ENCODE measurements around the gene LYPD8.

Gene LYPD8

DNA sequence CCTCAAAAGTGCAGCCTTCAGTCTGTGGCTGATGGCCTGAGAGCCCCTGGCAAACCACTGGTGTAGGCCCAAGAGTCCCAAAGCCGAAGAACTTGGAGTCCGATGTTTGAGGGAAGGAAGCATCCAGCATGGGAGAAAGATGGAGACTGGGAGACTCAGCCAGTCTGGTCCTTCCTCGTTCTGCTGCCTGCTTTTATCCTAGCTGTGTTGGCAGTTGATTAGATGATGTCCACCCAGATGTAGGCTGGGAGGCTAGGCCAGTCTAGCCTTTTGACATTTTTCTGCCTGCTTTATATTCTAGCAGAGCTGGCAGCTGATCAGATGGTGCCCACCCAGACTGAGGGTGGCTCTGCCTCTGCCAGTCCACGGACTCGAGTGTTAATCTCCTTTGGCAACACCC, 1.1 kb upstream of the LYPD8 start:
- no peak for DNase-seq

DNA sequence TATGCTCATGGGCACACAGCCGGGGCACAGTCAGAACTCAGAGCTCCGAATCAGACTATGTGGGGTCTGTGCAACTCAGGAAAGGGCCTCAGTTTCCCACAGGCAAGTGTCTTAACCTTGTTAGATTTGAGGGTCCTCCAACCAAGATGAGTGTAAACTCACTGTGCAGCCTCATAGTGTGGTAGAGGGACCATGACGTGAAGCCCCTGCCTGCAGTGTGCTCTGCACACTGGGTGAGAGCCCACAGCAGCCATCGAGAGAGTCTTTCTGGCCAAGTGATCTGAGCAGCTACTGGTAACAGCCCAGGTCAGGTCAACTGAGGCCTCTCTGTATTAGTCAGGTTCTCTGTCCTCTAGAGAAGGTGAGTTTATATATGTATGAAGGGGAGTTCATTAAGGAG, 592 bp upstream of the LYPD8 start:
- DNase-seq: no peak

DNA sequence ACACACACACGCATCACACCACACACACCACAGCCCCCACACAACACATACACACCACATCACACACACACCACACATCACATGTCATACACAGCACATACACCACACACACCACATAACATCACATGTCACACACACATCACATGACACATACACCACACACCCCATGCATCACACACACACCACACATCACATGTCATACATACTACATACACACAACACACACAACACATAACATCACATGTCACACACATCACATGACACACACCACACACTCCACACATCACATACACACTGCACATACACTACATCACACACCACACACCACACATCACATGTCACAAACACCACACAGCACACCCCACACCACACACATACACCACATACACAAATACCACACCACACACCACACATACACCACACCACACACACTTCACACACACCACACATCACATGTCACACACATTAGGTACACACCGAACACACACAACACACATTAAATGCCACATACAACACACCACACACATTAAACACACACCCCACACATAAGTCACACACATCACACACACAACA, 1.8 kb downstream of the LYPD8 start:
- DNase-seq: no peak

DNA sequence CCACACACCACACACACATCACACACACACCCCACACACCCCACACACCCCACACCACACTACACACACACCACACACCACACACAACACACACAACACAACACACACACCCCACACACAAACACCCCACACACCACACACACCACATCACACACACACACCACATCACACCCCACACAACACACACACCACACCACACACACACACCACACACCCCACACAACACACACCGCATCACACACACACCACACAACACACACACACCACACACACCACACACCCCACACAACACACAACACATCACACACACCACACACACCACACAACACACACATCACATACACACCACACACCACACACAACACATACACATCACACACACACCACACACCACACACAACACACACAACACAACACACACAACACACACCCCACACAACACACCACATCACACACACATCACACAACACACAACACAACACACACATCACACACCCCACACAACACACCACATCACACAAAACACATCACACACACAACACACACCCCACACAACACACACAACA, 2.4 kb downstream of the LYPD8 start:
- DNase-seq: no peak

DNA sequence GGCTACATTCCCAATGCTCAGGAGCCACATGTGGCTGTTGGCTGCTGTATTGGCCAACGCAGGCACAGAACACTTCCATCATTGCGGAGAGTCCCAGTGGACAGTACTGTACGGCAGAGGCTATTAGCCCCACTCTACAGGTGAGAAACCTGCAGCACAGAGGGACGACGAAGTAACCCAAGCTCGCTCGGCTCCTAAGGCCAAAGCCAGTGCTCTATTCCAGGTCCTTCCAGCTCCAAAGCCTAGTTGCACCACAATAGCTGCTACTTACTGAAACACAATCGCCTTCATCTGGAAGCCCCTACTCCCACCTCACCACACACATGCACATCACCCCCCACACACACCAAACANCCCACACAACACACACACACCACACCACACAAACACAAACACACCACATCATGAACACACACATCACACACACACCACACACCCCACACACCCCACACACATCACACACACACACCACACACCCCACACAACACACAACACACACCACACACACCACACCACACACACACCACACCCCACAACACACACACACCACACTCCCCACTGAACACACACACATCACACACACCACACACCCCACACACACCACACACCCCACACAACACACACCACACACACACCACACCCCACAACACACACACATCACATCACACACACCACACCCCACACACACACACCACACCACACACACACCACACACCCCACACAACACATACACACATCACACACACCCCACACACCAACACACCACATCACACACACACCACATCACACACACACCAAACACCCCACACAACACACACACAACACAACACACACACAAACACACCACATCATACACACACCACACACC, 3.2 kb downstream of the LYPD8 start:
- DNase-seq: no peak

- DNase-seq: no peak
These were observed 3.9 kb downstream of the LYPD8 start for GRCh38 chr1:248751635-248752034.

- DNase-seq: no peak
These were observed 4.4 kb downstream of the LYPD8 start for GRCh38 chr1:248751142-248751541.

- no peak for DNase-seq
These were observed 5.1 kb downstream of the LYPD8 start for GRCh38 chr1:248750496-248750895.

- DNase-seq: no peak
These were observed 7.3 kb downstream of the LYPD8 start for GRCh38 chr1:248748211-248748610.

- DNase-seq: no peak
These were observed 14.7 kb downstream of the LYPD8 start for GRCh38 chr1:248740876-248741275.

DNA sequence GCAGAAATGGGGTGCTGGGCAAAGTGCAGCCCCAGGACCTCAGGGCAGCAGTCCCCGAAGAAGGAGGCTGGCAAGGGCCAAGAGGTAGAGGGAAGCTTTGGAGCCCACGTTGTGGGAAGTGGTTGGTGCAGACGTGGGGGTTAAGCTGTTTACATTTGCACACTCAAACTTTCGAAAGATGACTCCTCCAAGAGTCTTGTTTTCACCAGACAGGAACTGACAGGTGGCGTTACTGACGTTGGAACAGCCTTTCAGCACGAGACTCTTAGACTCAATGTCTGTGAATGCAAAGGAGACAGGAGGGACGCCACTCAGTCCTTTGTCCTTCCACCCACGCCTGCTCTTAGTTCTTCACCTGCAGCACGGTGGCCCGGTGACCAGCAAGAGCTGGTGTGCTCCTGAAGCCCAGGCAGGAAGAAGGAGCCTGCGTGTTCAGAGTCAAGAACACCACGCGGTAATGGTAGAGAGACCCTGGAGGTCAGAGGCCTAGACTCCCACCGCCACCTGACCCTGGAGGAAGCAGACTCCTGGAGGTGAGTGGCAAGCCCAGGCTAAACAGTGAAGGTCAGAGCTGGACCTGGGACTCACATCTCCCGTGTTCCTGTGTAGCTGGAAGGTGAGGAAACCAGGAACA, 15.9 kb downstream of the LYPD8 start:
- DNase-seq: no peak

DNA sequence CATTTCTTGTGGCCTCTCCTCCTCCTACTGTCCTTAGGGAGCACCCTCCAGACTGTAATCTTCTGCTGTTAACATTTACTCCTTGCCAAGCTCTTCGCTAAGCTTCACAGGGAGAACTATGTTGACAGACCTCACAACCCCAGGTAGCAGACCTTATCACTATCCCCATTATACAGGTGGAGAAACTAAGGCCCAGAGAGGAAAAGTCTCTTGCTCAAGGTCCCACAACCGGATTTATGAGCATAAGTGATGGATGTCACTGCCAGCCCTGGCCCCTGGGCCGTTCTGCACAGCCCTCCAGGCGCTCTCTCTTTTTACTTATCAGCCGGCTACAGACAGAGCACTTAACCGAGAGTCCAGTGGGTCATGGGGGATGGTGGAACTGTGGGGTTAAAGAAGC, 18.1 kb downstream of the LYPD8 start:
- DNase-seq: no peak

- no peak for DNase-seq
These were observed 18.6 kb downstream of the LYPD8 start for GRCh38 chr1:248736977-248737376.

DNA sequence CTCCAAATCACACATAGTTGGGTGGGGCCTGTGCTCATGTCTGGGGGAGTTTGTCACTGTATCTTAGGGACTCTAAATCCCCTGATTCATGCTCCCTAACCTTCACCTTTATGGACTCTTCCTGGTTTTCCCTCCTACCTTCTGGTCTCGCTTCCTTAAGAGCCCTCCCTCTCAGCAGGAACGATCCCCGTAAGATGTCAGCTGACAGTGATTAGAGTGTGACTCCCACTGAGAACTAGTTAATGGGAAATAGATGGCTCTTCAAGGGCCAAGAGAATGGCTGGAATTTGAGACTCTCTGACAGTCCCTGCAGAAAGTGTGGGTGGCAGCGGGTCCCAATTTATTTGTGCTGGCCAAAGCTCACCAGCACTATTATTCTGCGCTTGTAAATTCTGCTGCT, 22.0 kb downstream of the LYPD8 start:
- no peak for DNase-seq

- no peak for DNase-seq
These were observed 24.8 kb downstream of the LYPD8 start for GRCh38 chr1:248730507-248731335.

GRCh38 chr1:248714248-248714647, 41.3 kb downstream of the LYPD8 start:
- no peak for DNase-seq

GRCh38 chr1:248710305-248710900, 45.2 kb downstream of the LYPD8 start:
- DNase-seq: no peak

GRCh38 chr1:248704606-248705005, 51.0 kb downstream of the LYPD8 start:
- no peak for DNase-seq

DNA sequence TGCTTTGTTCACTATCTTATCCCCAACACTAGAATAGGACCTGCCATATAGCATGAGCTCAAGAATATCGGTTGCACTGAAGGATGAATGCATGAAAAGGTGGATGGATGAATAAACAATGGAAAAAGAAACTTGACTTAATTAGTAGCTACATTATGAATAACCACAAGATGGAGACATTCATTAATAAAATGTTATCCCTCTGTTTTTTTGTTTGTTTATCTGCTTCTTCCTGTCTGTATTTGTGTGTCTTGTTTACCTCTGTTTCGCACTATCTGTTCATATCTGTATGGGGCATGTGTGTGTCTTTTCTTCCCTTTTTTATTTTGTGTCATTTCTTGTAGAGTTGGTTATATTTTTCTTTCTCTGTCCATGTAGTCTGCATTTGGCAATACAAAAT, 51.9 kb downstream of the LYPD8 start:
- DNase-seq: no peak

- no peak for DNase-seq
These were observed 52.8 kb downstream of the LYPD8 start, which contains the start of gene OR14I1 for GRCh38 chr1:248702714-248703113. TSS of gene OR14I1 (minus strand) at chr1:248702766.

GRCh38 chr1:248699099-248699498, 56.5 kb downstream of the LYPD8 start:
- DNase-seq: no peak

DNA sequence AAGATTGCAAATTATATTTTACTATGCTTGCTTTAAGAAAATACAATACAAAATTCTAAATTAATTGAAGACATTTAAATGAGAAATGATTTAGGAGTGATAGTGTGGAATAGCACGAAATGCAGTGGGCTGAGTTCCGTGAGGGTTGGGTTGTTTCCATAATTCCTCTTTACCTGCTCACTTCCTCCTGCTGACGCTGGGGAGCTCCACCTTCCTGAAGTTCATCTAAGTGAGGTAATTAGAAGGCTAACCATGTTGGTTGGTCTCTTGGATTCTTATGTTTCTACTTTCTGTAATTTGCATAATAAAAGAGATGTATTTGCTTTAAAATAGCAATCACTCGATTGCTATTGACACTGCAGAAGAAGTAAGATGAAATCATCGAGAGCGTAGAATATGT, 57.7 kb downstream of the LYPD8 start:
- DNase-seq: no peak
